Measurements from ENCODE around the gene CAMTA1. TPM values are rescaled to one million over a fixed set of nuclear protein-coding genes. Genes with fewer than 3 reads are reported as not detected.
A peak's percentile ranks its signal among the peaks of the same experiment; 100 is the strongest.

CAMTA1 gene
- total RNA-seq, 1 experiment from 2014 or later: 85.2 TPM

- H3K27ac ChIP-seq (ENCODE audit: low read depth, low read length, poor library complexity, severe bottlenecking): no peak overlapping the region
- no peaks in the 10 kb centered on the region for H3K9me3 ChIP-seq (ENCODE audit: low read depth, low read length, poor library complexity, severe bottlenecking)
- no peak for DNase-seq (ENCODE audit: low spot score)
- no peak overlapping the region for H3K4me3 ChIP-seq (ENCODE audit: low read depth, low read length, poor library complexity, severe bottlenecking)
- TF ChIP-seq CTCF (conservative IDR thresholded peaks at IDR 0.05; ENCODE audit: low read depth, low read length) (no peak), EZH2 (IDR thresholded peaks at IDR 0.05; ENCODE audit: borderline replicate concordance, low read depth, low read length, poor library complexity, severe bottlenecking) (no peak)
- ChIA-PET POLR2A (ENCODE audit: low non-redundant PET) (no interaction called here), CTCF (no interaction called here)
- H3K4me1 ChIP-seq (ENCODE audit: insufficient read depth, low read length, poor library complexity, severe bottlenecking): no peaks in the 10 kb centered on the region
- H3K27me3 ChIP-seq (replicated peaks; ENCODE audit: insufficient read depth, low read depth, low read length, poor library complexity): peaks cover 7% of the 10 kb centered on the region
- no peaks in the 10 kb centered on the region for H3K36me3 ChIP-seq (ENCODE audit: insufficient read depth, low read length, poor library complexity, severe bottlenecking)
- intact Hi-C loops (cut with micrococcal nuclease; ENCODE audit: unreplicated experiment): no loop called here
- BruUV-seq (replicated peaks): no TSS peak
These were observed 413.4 kb downstream of the CAMTA1 start for GRCh38 chr1:7198664-7199063.

- no peaks in the 10 kb centered on the region for H3K36me3 ChIP-seq (ENCODE audit: insufficient read depth, low read length, poor library complexity, severe bottlenecking)
- ChIA-PET CTCF (no interaction called here), POLR2A (ENCODE audit: low non-redundant PET) (no interaction called here)
- H3K27ac ChIP-seq (ENCODE audit: low read depth, low read length, poor library complexity, severe bottlenecking): no peak overlapping the region
- BruUV-seq (replicated peaks): no TSS peak
- peak; percentile 64 for DNase-seq (ENCODE audit: low spot score)
- intact Hi-C loops (cut with micrococcal nuclease; ENCODE audit: unreplicated experiment): no loop called here
- no peaks in the 10 kb centered on the region for H3K4me1 ChIP-seq (ENCODE audit: insufficient read depth, low read length, poor library complexity, severe bottlenecking)
- H3K27me3 ChIP-seq (replicated peaks; ENCODE audit: insufficient read depth, low read depth, low read length, poor library complexity): peaks cover 7% of the 10 kb centered on the region
- no peaks in the 10 kb centered on the region for H3K9me3 ChIP-seq (ENCODE audit: low read depth, low read length, poor library complexity, severe bottlenecking)
- no peak for TF ChIP-seq CTCF (conservative IDR thresholded peaks at IDR 0.05; ENCODE audit: low read depth, low read length)
- TF ChIP-seq EZH2 (IDR thresholded peaks at IDR 0.05; ENCODE audit: borderline replicate concordance, low read depth, low read length, poor library complexity, severe bottlenecking): no peak
- no peak overlapping the region for H3K4me3 ChIP-seq (ENCODE audit: low read depth, low read length, poor library complexity, severe bottlenecking)
These were observed 414.0 kb downstream of the CAMTA1 start for GRCh38 chr1:7199077-7199779.

- no peaks in the 10 kb centered on the region for H3K4me1 ChIP-seq (ENCODE audit: insufficient read depth, low read length, poor library complexity, severe bottlenecking)
- ChIA-PET POLR2A (ENCODE audit: low non-redundant PET) (no interaction called here), CTCF (interaction anchor here (0.6 to 1.9 kb wide), 5 partner anchors 10 to 489 kb away, joined by 3 to 22 read pairs (median 6); no protein-coding TSS in a partner anchor)
- H3K27me3 ChIP-seq (replicated peaks; ENCODE audit: insufficient read depth, low read depth, low read length, poor library complexity): peaks cover 30% of the 10 kb centered on the region
- BruUV-seq (replicated peaks): no TSS peak
- peak; percentile 91 for TF ChIP-seq CTCF (conservative IDR thresholded peaks at IDR 0.05; ENCODE audit: low read depth, low read length)
- TF ChIP-seq EZH2 (IDR thresholded peaks at IDR 0.05; ENCODE audit: borderline replicate concordance, low read depth, low read length, poor library complexity, severe bottlenecking): no peak
- H3K9me3 ChIP-seq (ENCODE audit: low read depth, low read length, poor library complexity, severe bottlenecking): no peaks in the 10 kb centered on the region
- H3K27ac ChIP-seq (ENCODE audit: low read depth, low read length, poor library complexity, severe bottlenecking): no peak overlapping the region
- peak; percentile 84 for DNase-seq (ENCODE audit: low spot score)
- H3K36me3 ChIP-seq (ENCODE audit: insufficient read depth, low read length, poor library complexity, severe bottlenecking): no peaks in the 10 kb centered on the region
- no peak overlapping the region for H3K4me3 ChIP-seq (ENCODE audit: low read depth, low read length, poor library complexity, severe bottlenecking)
- intact Hi-C loops (cut with micrococcal nuclease; ENCODE audit: unreplicated experiment): loop anchor here (5.0 to 10.0 kb wide), 3 partner anchors 166 to 503 kb away; partner anchors contain the start of gene DNAJC11
These were observed 422.8 kb downstream of the CAMTA1 start for GRCh38 chr1:7207875-7208646.

All from A673 (cell line).